HG03378 (cell line): ENCODE results near the gene WBP2.

Experiments
- ATAC-seq: cut with Tn5 transposase; IDR thresholded peaks from one replicate; pipeline ENCODE4 v1.9.1; 2021; ENCODE audit warnings: mild to moderate bottlenecking, moderate library complexity; ENCODE audit not compliant: unreplicated experiment

Gene WBP2

GRCh38 chr17:75830164-75831031 lies 24.7 kb downstream of the WBP2 start:
- ATAC-seq = no peak

GRCh38 chr17:75829747-75830146 lies 25.4 kb downstream of the WBP2 start:
- ATAC-seq = no peak

- ATAC-seq = no peak
Measured at GRCh38 chr17:75828741-75829140, 26.4 kb downstream of the WBP2 start.

- no peak for ATAC-seq
Measured at GRCh38 chr17:75828076-75828400, 27.1 kb downstream of the WBP2 start.

GRCh38 chr17:75827308-75828075 lies 27.6 kb downstream of the WBP2 start:
- no peak for ATAC-seq

GRCh38 chr17:75826561-75827307 lies 28.4 kb downstream of the WBP2 start:
- no peak for ATAC-seq

GRCh38 chr17:75825748-75826370 lies 29.3 kb downstream of the WBP2 start:
- ATAC-seq = no peak

- no peak for ATAC-seq
Measured at GRCh38 chr17:75825149-75825552, 30.0 kb downstream of the WBP2 start.

- no peak for ATAC-seq
Measured at GRCh38 chr17:75824666-75825065, 30.5 kb downstream of the WBP2 start.

- ATAC-seq = no peak
Measured at GRCh38 chr17:75824050-75824552, 31.0 kb downstream of the WBP2 start.

GRCh38 chr17:75823257-75824041 lies 31.7 kb downstream of the WBP2 start:
- no peak for ATAC-seq

- no peak for ATAC-seq
Measured at GRCh38 chr17:75822800-75823166, 32.4 kb downstream of the WBP2 start.

- no peak for ATAC-seq
Measured at GRCh38 chr17:75822119-75822799, 32.9 kb downstream of the WBP2 start.

GRCh38 chr17:75821552-75821951 lies 33.6 kb downstream of the WBP2 start:
- ATAC-seq = no peak

- ATAC-seq = no peak
Measured at GRCh38 chr17:75820094-75821080, 34.7 kb downstream of the WBP2 start.

GRCh38 chr17:75819678-75820077 lies 35.5 kb downstream of the WBP2 start:
- no peak for ATAC-seq

- ATAC-seq = no peak
Measured at GRCh38 chr17:75819116-75819515, 36.0 kb downstream of the WBP2 start.

GRCh38 chr17:75818326-75818885 lies 36.7 kb downstream of the WBP2 start:
- ATAC-seq = no peak
